Transverse colon (tissue), 4 donors: Measurements from ENCODE around the gene ATRX. TPM values are rescaled to one million over a fixed set of nuclear protein-coding genes. Genes with fewer than 3 reads are reported as not detected.
A peak's percentile ranks its signal among the peaks of the same experiment; 100 is the strongest.

Source experiments
- DNase-seq: peaks from one replicate; pipeline ENCODE4 v3.0.0-alpha.2; 2019
- H3K27ac ChIP-seq, 4 donors: fragments of 200-600 bp; sonication (generic); 2 replicates each; pipeline ENCODE4 v1.5.1; 2016 to 2018; ENCODE audit warnings: inconsistent platforms in 4 of 4
- H3K27me3 ChIP-seq: fragments of 200-600 bp; sonication (generic); 2 replicates; pipeline ENCODE4 v1.5.1; 2017; ENCODE audit warnings: inconsistent platforms
- H3K36me3 ChIP-seq, 4 donors: fragments of 200-600 bp; sonication (generic); 2 replicates each; pipeline ENCODE4 v1.5.1; 2017 to 2019; ENCODE audit warnings: inconsistent platforms in 4 of 4
- H3K4me1 ChIP-seq, 4 donors: fragments of 200-600 bp; sonication (generic); 2 replicates each; pipeline ENCODE4 v1.5.1; 2017 to 2020; ENCODE audit warnings: inconsistent platforms in 4 of 4
- H3K4me3 ChIP-seq, 4 donors: fragments of 200-600 bp; sonication (generic); 1 replicate in 1 of 4; 2 replicates in 3 of 4; pipeline versions ENCODE4 v1.5.1 to v1.6.1; 2017 to 2019; ENCODE audit warnings: inconsistent platforms in 4 of 4
- H3K9me3 ChIP-seq, 2 donors: fragments of 200-600 bp; sonication (generic); 2 replicates each; pipeline ENCODE4 v1.5.1; 2017 to 2019; ENCODE audit warnings: inconsistent platforms in 2 of 2
- EP300 ChIP-seq: sonication (generic); formaldehyde crosslinking; IDR thresholded peaks from one replicate; pipeline ENCODE4 v1.6.1; 2017; ENCODE audit warnings: antibody characterized with exemption, low read depth
- POLR2A ChIP-seq: fragments of 450-650 bp; IDR thresholded peaks from one replicate; pipeline ENCODE4 v1.6.1; 2016; ENCODE audit warnings: antibody characterized with exemption, mild to moderate bottlenecking, moderate library complexity
- POLR2AphosphoS5 ChIP-seq, 3 donors: sonication (generic); formaldehyde crosslinking; IDR thresholded peaks; one replicate each; pipeline ENCODE4 v1.6.1; 2016; ENCODE audit warnings: antibody characterized with exemption in 3 of 3
- WGBS, 2 donors: methylation state at CpG; one replicate each; pipeline ENCODE4 v1.1.5; 2018; ENCODE audit warnings: low coverage in 1 of 2; 5-methylcytosine and 5-hydroxymethylcytosine counted together
- in situ Hi-C, 4 donors: fragments of 200-750 bp; cut with MboI; loops; one replicate each; pipeline versions ENCODE4 v1.15.0 to v1.15.1; 2017; ENCODE audit warnings: low sequenced_read_pairs in 3 of 4, low pct_ligation_motif_present in 1 of 4, low pct_unique_long_range_greater_than_20kb in 1 of 4
- intact Hi-C: fragments of 100-400 bp; cut with DNase I; formaldehyde crosslinking; loops from one replicate; pipeline ENCODE4 v1.15.1; 2023; ENCODE audit warnings: low total_unique reads
- total RNA-seq, 4 donors: library from RNA; depleted of rRNA; stranded (reverse); fragments of >200 nt; gene quantifications; one replicate each; pipeline ENCODE4 v1.1.0, GENCODE V29; 2016
- TF ChIP-seq, protein P1 (sequence below), 5 experiments: fragments of 200-600 bp in 3 of 5; fragments of 450-650 bp in 2 of 5; sonication (generic) in 3 of 5; IDR thresholded peaks; 1 replicate in 2 of 5; 2 replicates in 3 of 5; pipeline ENCODE4 v1.5.1; 2016 to 2017; ENCODE audit warnings: antibody characterized with exemption in 5 of 5, inconsistent platforms in 3 of 5, mild to moderate bottlenecking in 2 of 5, moderate library complexity in 1 of 5

Gene ATRX
- total RNA-seq, 4 donors from 2014 or later, result 57.9 to 547 (median 74.5) TPM

DNA sequence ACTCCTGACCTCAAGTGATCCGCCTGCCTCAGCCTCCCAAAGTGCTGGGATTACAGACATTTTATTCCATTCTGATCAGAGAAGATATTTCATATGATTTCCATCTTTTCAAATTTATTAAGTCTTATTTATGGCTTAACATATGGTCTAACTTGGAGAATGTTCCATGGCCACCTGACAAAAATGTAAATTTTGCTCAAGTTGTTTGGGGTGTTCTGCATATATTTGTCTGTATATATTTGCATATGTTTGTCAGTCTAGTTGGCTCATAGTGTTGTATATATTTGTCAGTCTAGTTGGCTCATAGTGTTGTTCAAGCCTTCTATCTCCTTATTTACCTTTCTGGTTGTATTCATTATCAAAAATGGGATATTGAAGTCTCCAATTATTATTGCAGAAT is 16.2 kb upstream of the ATRX start:
- TF ChIP-seq POLR2A (no peak), EP300 (no peak), POLR2AphosphoS5 (IDR thresholded peaks at IDR 0.05) (no peak)
- TF ChIP-seq, protein P1, sequence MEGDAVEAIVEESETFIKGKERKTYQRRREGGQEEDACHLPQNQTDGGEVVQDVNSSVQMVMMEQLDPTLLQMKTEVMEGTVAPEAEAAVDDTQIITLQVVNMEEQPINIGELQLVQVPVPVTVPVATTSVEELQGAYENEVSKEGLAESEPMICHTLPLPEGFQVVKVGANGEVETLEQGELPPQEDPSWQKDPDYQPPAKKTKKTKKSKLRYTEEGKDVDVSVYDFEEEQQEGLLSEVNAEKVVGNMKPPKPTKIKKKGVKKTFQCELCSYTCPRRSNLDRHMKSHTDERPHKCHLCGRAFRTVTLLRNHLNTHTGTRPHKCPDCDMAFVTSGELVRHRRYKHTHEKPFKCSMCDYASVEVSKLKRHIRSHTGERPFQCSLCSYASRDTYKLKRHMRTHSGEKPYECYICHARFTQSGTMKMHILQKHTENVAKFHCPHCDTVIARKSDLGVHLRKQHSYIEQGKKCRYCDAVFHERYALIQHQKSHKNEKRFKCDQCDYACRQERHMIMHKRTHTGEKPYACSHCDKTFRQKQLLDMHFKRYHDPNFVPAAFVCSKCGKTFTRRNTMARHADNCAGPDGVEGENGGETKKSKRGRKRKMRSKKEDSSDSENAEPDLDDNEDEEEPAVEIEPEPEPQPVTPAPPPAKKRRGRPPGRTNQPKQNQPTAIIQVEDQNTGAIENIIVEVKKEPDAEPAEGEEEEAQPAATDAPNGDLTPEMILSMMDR (IDR thresholded peaks at IDR 0.05), result no peak
- no peak for DNase-seq
- Histone ChIP-seq H3K27ac (no peak overlapping the region), H3K36me3 (no peaks in the 10 kb centered on the region), H3K9me3 (no peaks in the 10 kb centered on the region), H3K4me3 (no peak overlapping the region), H3K4me1 (no peaks in the 10 kb centered on the region), H3K27me3 (no peaks in the 10 kb centered on the region)
- in situ Hi-C loops (no loop called here), intact Hi-C loops (no loop called here)
- WGBS, 2 donors, result 50% methylated on average over 1 of the region's 1 CpG; no CpG with 5 or more reads in 1 of the 2 donors

DNA sequence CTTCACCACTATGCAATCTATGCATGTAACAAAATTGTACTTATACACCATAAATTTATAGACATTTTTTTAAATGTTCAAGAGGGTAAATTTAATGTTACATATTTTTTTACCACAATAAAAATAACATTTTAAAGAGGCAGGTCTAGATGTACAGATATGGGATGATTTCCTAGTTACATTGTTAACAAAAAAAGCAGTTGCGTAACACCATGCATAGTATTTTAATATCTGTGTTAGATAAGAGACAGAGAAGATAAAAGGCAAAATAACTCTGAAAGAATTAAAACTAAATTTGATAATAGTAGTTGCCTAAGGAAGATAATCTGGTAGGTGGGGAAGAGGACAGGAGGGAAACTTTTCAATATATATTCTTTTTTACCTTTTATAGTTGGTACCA is 9.1 kb upstream of the ATRX start:
- Histone ChIP-seq H3K4me1 (no peaks in the 10 kb centered on the region), H3K27ac (no peak overlapping the region), H3K36me3 (no peaks in the 10 kb centered on the region), H3K27me3 (no peaks in the 10 kb centered on the region), H3K4me3 (no peak overlapping the region), H3K9me3 (no peaks in the 10 kb centered on the region)
- WGBS, 2 donors, result 94 to 100% methylated on average over 1 of the region's 1 CpG
- TF ChIP-seq POLR2A (no peak), EP300 (no peak), POLR2AphosphoS5 (IDR thresholded peaks at IDR 0.05) (no peak)
- TF ChIP-seq, protein P1 (IDR thresholded peaks at IDR 0.05), result no peak
- no peak for DNase-seq
- in situ Hi-C loops, result no loop called here
- intact Hi-C loops, result no loop called here

DNA sequence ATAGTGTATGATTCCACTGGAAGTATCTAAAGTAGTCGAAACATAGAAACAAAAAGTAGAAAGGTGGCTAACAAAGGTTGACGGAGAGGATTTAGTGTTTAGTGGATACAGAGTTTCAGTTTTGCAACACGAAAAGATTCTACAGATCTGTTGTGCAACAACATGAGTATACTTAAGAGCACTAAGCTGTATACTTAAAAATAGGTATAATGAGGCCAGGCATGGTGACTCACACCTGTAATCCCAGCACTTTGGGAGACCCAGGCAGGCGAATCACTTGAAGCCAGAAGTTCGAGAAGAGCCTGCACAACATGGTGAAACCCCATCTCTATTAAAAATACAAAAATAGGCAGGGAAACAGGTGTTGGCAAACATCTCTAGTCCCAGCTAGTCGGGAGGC is 7.9 kb upstream of the ATRX start:
- no peak for TF ChIP-seq POLR2AphosphoS5 (IDR thresholded peaks at IDR 0.05)
- TF ChIP-seq EP300, result no peak
- TF ChIP-seq, protein P1 (IDR thresholded peaks at IDR 0.05), result no peak
- TF ChIP-seq POLR2A, result no peak
- no peaks in the 10 kb centered on the region for H3K4me1 ChIP-seq
- intact Hi-C loops (no loop called here), in situ Hi-C loops (no loop called here)
- H3K27ac ChIP-seq, result no peak overlapping the region
- DNase-seq, result no peak
- H3K27me3 ChIP-seq, result no peaks in the 10 kb centered on the region
- no peaks in the 10 kb centered on the region for H3K36me3 ChIP-seq
- WGBS, 2 donors, result 84% methylated on average over 6 of the region's 6 CpGs; no CpG with 5 or more reads in 1 of the 2 donors
- H3K4me3 ChIP-seq, result no peak overlapping the region
- H3K9me3 ChIP-seq, result no peaks in the 10 kb centered on the region

DNA sequence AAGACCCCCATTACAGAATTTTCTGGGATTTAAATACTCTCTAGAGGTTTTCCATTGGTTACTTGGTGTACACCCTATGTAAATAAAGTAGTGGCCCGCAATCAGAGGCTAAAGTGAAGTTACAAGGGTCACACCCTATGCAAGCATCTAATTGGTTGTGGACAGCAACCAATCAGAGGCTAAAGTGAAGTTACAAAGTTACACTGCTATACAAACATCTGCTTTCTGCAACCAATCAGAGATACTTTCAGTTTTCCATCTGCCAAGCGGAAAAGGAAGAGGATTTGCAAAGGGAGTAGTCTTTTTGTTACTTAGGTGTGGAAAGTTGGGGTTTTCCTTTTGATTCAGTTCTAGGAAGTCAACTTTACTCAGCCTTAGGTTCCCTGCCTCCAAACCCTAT is 2.0 kb upstream of the ATRX start:
- in situ Hi-C loops (loop anchor here in 1 of 4 donors (10.0 kb wide), 1 partner anchor 107 kb away; the partner anchor contains the start of genes COX7B and MAGT1), intact Hi-C loops (no loop called here)
- H3K27me3 ChIP-seq, result no peaks in the 10 kb centered on the region
- no peak for DNase-seq
- peaks cover 0 to 8% (median 1%) of the 10 kb centered on the region in 4 donors for H3K4me1 ChIP-seq
- no peaks in the 10 kb centered on the region for H3K36me3 ChIP-seq
- no peaks in the 10 kb centered on the region for H3K9me3 ChIP-seq
- TF ChIP-seq EP300 (no peak), POLR2AphosphoS5 (IDR thresholded peaks at IDR 0.05) (no peak), POLR2A (no peak)
- TF ChIP-seq, protein P1 (IDR thresholded peaks at IDR 0.05), result no peak
- 57% methylated on average over 2 of the region's 2 CpGs; no CpG with 5 or more reads in 1 of the 2 donors for WGBS, 2 donors
- H3K27ac ChIP-seq, result peak overlapping the region; percentile 13 to 56 (median 42)
- peak overlapping the region in 2 of 4 donors; percentile 12 to 30 for H3K4me3 ChIP-seq
